ENCODE measurements around the gene HIVEP3.
A peak's percentile ranks its signal among the peaks of the same experiment; 100 is the strongest.
"Not testable (repeated sequence)": the region's sequence is repeated elsewhere in the genome, so short reads cannot be mapped to it uniquely, and the experiment has no call there.

The HIVEP3 gene

DNA sequence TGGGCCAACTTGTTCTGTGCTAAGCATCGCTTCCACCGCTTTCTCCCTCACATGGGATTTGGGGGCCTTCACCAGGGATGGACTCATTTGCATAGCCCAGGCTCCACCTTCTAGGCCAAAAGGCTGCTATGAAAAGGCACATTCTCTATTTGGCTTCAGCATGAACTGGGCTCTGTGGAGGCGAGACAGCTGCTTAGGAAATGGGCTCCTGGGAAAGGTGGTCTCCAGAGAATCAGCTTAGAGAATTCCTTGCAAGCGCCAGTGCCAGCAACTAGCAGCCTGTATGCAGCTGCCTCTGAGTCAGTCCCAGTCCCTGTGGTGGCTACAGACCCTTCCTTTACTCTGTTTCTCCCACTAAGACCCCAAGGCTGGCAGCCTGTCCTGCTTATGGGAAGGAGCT lies 214.5 kb downstream of the HIVEP3 start:
- DNase-seq = no peak

DNA sequence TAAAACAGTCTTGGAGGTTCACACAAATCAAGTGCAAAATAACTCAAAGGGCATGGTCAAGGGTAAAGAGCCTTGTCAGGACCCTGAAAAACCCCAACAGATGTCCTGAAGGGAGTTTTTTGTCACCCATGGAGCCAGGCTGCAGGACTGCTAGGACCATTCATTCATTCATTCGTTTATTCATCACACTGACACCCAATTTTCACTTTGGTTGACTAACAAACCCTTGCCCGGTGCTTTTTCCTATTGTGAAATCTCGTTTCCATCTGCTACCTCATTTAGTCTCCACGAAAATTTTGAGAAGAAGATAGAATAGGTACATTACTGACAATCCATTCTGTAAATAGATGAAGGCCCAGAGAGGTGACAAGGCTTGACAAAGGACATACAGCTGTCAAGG lies 216.0 kb downstream of the HIVEP3 start:
- no peak for DNase-seq

GRCh38 chr1:41700986-41701535 lies 217.7 kb downstream of the HIVEP3 start:
- DNase-seq = no peak

DNA sequence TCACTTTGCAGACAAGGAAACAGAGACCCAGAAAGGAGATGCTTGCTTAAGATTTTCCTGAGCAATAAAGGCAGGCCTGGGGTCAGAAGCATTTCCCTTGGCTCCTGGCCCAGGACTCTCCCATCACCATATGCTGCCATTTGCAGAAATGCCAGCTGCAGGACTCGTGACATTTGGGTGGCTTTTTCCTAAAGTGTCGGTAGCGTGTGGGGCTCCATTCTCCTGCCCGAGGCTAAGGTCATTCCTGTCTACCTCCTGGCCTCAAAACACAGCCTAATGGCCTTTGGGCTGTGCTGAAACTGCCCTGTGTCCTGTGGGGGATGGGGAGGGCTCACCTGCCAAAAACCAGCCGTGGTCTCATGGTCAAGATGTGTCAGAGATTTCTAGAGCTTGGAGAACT lies 218.1 kb downstream of the HIVEP3 start:
- no peak for DNase-seq

DNA sequence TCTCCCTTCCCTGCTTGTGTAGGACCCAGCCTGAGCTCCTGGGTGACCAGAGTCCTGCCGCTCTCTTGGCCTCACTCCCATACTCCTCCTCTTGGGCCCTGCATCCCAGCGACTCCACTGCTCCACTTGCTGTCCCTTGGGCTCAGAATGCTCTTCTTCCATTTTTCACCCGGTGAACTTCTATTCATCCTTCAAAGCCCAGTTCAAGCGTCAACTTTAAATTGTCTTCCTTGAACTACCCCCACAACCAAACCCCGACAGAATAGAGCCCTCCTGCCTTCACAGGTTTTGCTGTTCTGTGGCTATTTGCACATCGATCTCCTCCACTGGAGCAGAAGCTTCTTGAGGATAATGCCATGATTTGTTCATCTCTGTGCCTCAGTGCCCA lies 218.9 kb downstream of the HIVEP3 start:
- no peak for DNase-seq

DNA sequence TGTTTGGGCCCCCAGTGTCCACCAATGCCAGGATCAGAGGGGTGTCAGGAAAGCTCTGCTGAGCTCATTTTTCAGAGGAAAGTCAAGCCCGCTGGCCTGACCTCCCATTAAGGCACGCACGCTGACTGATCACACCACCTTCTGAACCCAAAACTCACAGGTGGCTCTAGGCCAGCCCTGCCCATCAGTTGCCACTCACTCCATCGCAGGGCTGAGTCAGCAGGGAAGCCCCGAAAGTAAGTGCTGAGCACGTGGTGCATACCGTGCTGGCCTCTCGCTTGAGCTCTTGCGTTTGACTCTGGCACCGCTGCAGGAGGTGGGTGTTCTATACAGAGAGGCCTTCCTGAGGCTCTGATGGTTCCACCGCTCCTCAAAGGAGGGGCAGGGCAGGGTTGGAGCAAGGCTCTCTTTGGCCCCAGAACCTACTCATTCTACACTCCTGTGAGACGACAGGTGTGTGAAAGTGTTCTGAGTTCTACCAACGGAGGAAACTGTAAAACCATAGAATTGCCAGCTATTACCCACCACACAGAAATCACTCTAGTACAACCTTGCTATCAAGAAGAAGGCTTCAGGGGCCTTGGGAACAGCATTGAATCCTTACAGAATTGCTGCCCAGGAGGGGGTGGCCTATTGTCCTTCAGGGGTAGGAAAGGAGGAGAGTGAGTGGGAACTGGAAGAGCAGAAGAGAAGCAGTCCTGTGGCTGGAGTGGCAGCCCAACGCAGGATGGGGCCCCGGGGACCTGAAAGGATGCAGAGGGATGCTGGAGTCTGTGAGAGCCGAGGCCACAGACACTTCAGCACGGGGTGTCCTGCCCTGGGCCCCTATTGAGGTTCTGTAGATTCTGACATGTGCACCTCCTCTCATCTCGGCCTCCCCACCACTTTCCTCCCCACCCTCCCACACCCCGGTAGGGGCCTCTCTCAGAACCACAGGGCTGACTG lies 219.5 kb downstream of the HIVEP3 start:
- DNase-seq = no peak

DNA sequence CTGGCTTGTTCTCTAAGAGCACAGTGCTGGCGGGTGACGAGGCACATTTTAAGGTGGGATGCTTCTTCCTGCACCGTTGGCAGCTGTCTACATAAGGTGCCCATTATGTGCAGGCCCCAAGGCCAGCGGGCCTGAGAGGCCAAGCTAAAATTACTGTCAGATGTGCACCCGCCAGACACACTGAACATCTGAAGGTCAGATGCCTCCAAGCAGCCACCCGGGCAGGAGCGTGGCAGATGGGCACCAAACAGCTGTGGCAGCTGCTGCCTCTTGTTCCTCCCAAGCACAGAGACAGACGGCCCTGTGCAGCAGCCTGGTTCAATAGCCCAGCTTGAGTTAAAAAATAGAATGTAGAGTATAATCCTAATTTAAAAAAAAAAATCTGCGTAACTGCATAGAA lies 222.3 kb downstream of the HIVEP3 start:
- no peak for DNase-seq

DNA sequence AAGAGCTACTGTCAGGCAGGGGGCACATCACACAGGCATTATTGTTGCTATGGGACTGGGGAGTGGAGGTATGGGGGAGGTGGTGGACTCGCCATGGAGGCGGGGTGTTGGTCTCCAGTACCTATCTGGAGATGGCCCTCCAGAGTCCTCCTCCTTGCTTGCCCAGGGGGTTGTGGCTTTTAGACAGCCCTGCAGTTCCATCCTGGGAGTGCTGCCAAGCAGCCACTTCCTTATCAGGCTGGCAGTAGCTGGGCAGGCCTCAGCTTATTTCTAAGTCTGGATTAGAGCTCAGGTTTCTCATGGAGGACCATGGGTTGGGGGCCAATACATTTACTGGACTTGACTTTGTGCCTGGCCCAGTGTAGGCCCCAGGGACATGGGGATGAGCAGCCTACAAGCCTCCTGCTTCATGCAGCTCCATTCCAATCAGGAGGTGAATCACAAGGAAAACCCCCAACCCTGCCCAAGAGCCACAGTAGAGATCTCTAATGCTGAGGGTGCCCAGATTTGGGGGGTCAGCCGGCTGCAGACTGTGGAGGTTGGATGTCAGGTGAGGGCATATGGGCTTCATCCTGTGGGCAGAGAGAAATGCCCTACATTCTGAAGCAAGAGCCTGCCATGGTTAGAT lies 223.5 kb downstream of the HIVEP3 start:
- peak; percentile 81 for DNase-seq

DNA sequence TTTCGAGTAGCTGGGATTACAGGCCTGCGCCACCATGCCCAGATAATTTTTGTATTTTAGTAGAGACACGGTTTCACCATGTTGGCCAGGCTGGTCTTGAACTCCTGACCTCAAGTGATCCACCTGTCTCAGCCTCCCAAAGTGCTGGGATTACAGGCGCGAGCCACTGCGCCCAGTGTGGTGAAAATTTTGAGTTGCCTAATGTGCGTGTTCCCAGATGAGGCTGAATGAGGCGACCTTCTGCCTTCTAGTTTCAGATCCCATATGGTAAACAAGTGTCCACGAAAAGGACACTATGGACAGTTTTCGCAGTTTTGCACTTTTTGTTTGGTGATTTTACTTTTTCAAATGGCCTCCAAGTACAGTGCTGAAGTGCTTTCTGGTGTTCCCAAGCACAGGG lies 226.8 kb downstream of the HIVEP3 start:
- DNase-seq = not testable (repeated sequence)

DNA sequence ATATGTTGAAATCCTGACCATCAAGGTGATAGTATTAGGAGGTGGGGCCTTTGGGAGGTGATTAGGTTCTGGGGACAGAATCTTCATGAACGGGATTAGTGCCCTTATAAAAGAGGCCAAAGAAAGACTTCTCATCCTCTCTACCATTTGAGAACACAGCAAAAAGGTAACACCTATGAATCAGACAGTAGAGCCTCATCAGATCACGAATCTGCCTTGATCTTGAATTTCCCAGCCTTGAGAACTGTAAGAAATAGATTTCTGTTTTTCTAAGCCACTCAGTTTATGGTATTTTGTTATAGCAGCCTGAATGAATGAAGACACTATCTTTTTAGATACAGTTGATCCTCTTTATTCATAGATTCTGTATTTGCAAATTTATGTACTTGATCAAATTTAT lies 227.3 kb downstream of the HIVEP3 start:
- no peak for DNase-seq

- DNase-seq = no peak
These were observed 228.4 kb downstream of the HIVEP3 start for GRCh38 chr1:41690331-41690730.

- no peak for DNase-seq
These were observed 229.2 kb downstream of the HIVEP3 start for GRCh38 chr1:41689558-41689981.

DNA sequence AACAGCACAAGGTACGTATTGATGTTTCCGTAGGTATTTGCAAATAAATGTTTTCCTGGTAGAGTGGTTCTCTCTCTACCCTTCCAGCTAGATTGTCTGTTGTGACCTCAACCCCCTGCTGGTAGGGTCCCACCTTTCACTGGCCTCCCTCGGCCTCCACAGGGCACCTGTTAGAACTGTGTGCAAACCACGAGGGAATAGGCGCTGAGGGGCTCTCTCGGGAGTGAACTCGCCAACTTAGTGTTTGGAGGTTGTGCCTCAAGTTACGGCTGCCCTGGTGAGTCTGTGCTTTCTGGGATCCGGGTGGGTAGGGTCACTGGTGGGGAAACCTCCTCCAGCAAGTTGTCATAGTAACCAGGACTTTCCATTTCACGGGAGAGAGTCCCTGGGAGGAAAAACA lies 229.6 kb downstream of the HIVEP3 start:
- no peak for DNase-seq

DNA sequence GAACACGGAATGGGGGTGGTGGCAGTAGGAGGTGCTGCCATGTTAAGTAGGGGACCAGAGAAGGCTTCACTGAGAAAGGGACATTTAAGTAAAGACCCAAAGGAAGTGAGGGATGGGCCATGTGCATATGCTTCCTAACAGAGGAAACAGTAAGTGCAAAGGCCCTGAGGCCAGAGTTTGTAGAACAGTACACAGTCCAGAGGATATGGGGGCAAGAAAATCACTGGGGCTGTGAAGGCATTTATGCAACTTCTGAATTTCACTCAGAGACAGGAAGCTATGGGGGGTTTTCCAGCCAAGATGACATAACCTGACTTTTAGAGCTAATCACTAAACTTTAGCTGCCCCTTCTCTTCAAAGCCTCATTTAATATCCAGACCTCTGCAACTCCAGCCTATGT lies 231.7 kb downstream of the HIVEP3 start:
- DNase-seq = no peak

- no peak for DNase-seq
These were observed 234.8 kb downstream of the HIVEP3 start for GRCh38 chr1:41683681-41684500.

DNA sequence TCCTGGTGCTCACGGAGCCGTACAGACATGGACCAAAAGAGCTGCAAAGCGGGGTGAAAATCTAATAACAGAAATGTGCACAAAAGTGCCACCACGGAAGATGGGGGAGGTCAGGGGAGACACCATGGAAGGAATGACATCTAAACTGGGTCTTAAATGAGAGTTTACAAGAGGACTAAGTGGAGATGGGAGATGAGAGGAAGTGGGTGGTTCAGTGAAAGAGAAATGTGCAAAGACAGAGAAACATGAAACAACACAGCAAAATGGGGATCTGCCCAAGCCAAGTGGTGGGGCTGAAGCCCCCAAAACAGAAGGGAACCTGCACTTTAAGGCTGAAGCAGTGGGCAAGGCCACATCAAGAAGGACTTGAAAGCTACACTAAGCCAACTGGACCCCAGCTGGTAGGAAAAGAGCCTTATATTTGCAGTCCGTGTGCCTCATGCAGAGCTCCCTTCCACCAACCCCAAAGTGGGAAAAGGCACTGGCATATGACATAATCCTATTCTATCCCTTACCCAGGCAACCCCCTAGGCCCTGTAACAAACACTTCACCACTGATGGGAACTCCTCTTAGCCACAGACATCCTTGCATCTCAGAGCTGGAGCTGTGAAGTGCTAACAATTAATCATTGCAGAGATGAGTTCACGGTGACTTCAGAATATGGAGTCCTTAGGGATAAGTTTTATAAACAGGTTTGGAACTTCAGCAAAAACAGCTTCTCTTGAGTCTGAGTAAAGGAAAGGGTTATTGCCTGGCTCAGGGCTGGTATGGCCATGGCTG lies 235.7 kb downstream of the HIVEP3 start:
- DNase-seq = no peak

DNA sequence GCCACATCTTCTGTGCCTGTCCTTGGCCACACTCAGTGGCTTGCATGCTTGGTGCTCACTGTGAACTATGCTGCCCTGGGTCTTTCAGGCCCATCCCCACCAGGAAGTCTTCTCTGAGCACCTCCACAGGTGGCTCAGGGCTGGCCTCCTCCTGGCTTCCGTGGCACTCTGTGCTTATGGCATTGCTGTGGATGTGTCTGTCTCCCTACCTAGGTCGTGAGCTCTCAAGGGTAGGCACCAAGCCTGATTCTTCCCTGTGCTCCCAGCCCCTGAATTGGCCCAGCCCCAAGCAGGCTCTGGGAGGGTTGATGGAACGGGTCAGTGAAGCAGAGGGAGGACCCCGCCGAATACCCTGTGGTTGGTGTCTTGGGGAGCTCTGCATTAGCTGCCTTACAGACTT lies 236.6 kb downstream of the HIVEP3 start:
- no peak for DNase-seq

- DNase-seq = no peak
These were observed 237.2 kb downstream of the HIVEP3 start for GRCh38 chr1:41681331-41682098.

DNA sequence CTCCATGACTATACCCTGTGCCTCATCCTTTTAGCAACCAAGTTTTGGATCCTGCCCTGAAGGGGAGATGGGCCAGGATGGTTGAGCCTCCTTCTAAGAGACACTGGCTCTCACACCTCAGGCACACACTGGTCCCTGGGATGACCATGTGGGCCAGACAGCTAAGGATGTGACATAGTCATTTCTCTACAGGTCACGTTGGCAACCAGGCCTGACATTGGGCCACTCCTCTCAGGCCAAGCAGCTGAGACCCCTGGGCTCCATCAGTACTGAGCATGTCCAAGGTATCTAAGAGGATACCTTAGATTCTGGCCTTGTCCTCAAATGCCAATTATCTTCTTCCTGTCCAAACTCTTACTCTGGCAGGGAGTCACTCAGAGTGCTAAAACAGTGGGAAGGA lies 238.7 kb downstream of the HIVEP3 start:
- DNase-seq = no peak

GRCh38 chr1:41679531-41679930 lies 239.2 kb downstream of the HIVEP3 start:
- no peak for DNase-seq

DNA sequence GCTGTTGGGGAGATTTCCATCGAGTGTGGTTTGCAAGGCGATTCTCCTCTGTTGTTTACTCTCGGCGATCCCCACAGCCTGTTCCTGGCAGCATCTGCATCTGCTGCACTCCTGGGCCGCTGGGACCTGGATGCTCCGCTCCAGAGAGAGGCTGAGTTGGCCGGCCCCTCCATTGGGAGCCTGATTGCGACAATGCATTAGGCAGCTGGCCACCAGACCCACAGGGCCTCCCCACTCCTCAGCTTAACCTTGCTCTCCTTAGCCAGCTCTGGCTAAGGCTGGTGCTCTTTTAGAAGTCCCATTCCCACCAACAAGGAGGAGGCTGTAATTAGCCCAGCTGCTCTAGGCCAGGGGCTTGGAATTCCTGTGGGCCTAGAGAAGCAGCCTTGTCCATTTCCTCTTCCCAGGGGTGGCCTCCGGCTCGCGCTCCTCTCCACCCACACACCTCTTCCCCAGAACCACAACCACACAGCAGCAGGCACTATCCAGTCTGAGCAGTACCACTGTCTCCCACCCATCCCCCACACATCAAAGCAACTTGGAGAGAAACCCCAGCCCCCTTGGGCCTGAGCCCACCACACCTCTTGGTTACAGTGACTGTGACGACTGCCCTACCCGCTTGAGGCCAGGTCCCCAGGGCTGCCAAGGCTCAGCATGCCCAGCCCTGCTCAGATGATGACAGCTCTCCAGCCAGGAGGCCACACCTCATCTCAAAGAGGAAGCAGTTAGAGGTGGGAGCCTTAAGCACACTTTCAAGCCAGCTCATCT lies 240.4 kb downstream of the HIVEP3 start:
- no peak for DNase-seq
